A673 (cell line): ENCODE data around the gene UPK3BL1.
"Not testable (repeated sequence)": the region's sequence is repeated elsewhere in the genome, so short reads cannot be mapped to it uniquely, and the experiment has no call there.

Experiments
- EZH2 ChIP-seq: fragments of 200-600 bp; sonication (generic); IDR thresholded peaks from 2 replicates; pipeline ENCODE4 v1.6.1; 2017; ENCODE audit warnings: borderline replicate concordance, low read depth, mild to moderate bottlenecking, mixed read lengths, antibody characterized with exemption, low read length; ENCODE audit not compliant: poor library complexity, severe bottlenecking
- TF ChIP-seq, protein P1 (sequence below): fragments of 300-800, 200-600 bp; sonication (generic); conservative IDR thresholded peaks from 2 replicates; pipeline ENCODE4 v1.5.1; 2017; ENCODE audit warnings: low read depth, mild to moderate bottlenecking, antibody characterized with exemption, low read length, moderate library complexity, mixed read lengths

- TF ChIP-seq, protein P1, sequence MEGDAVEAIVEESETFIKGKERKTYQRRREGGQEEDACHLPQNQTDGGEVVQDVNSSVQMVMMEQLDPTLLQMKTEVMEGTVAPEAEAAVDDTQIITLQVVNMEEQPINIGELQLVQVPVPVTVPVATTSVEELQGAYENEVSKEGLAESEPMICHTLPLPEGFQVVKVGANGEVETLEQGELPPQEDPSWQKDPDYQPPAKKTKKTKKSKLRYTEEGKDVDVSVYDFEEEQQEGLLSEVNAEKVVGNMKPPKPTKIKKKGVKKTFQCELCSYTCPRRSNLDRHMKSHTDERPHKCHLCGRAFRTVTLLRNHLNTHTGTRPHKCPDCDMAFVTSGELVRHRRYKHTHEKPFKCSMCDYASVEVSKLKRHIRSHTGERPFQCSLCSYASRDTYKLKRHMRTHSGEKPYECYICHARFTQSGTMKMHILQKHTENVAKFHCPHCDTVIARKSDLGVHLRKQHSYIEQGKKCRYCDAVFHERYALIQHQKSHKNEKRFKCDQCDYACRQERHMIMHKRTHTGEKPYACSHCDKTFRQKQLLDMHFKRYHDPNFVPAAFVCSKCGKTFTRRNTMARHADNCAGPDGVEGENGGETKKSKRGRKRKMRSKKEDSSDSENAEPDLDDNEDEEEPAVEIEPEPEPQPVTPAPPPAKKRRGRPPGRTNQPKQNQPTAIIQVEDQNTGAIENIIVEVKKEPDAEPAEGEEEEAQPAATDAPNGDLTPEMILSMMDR = not testable (repeated sequence)
- not testable (repeated sequence) for TF ChIP-seq EZH2
Observed at GRCh38 chr7:102647813-102648212, 5.2 kb upstream of the UPK3BL1 start.
